A673 (cell line): ENCODE data around the gene EDNRA.

Experiments used
- CTCF ChIP-seq: fragments of 300-800, 200-600 bp; sonication (generic); conservative IDR thresholded peaks from 2 replicates; pipeline ENCODE4 v1.5.1; 2017; ENCODE audit warnings: low read depth, mild to moderate bottlenecking, antibody characterized with exemption, low read length, moderate library complexity, mixed read lengths
- EZH2 ChIP-seq: fragments of 200-600 bp; sonication (generic); IDR thresholded peaks from 2 replicates; pipeline ENCODE4 v1.6.1; 2017; ENCODE audit warnings: borderline replicate concordance, low read depth, mild to moderate bottlenecking, mixed read lengths, antibody characterized with exemption, low read length; ENCODE audit not compliant: poor library complexity, severe bottlenecking

GRCh38 chr4:147453561-147454141 lies 27.2 kb upstream of the EDNRA start:
- TF ChIP-seq CTCF, result no peak
- no peak for TF ChIP-seq EZH2
